Ovary (tissue), 9 donors: ENCODE measurements around the gene PEX7. TPM values are rescaled to one million over a fixed set of nuclear protein-coding genes. Genes with fewer than 3 reads are reported as not detected.
A peak's percentile ranks its signal among the peaks of the same experiment; 100 is the strongest.
"Not testable (repeated sequence)": the region's sequence is repeated elsewhere in the genome, so short reads cannot be mapped to it uniquely, and the experiment has no call there.

Experiments used
- DNase-seq, 5 donors: peaks; one replicate each; pipeline ENCODE4 v3.0.0-alpha.2; 2019 to 2020
- H3K27ac ChIP-seq, 2 donors: fragments of 200-600 bp; one replicate each; pipeline versions ENCODE4 v1.5.1 to v1.8.0; 2019 to 2022
- H3K27me3 ChIP-seq: fragments of 200-600 bp; one replicate; pipeline ENCODE4 v1.8.0; 2022
- H3K36me3 ChIP-seq: fragments of 200-600 bp; sonication (generic); one replicate; pipeline ENCODE4 v1.5.1; 2019
- H3K4me1 ChIP-seq: one replicate; pipeline ENCODE4 v1.8.1; 2013; ENCODE audit warnings: mild to moderate bottlenecking, moderate library complexity; ENCODE audit not compliant: insufficient read depth
- H3K4me3 ChIP-seq: fragments of 200-600 bp; sonication (generic); one replicate; pipeline ENCODE4 v1.5.1; 2017
- H3K9me3 ChIP-seq, 2 donors: fragments of 200-600 bp in 1 of 2; sonication (generic) in 1 of 2; one replicate each; pipeline versions ENCODE4 v1.5.1 to v1.8.1; 2013 to 2019; ENCODE audit warnings: mild to moderate bottlenecking in 1 of 2, moderate library complexity in 1 of 2
- EP300 ChIP-seq: sonication (generic); formaldehyde crosslinking; IDR thresholded peaks from one replicate; pipeline ENCODE4 v1.6.1; 2017; ENCODE audit warnings: antibody characterized with exemption
- POLR2A ChIP-seq: fragments of 450-650 bp; IDR thresholded peaks from one replicate; pipeline ENCODE4 v1.6.1; 2017; ENCODE audit warnings: antibody characterized with exemption, mild to moderate bottlenecking, moderate library complexity
- WGBS, 3 donors: extraction: QIAGEN DNeasy Blood & Tissue Kit in 1 of 3; methylation state at CpG; one replicate each; pipeline versions ENCODE4 v1.1.5 to v1.1.7; 2013 to 2017; 5-methylcytosine and 5-hydroxymethylcytosine counted together
- intact Hi-C, 4 donors: fragments of 100-400 bp; cut with DNase I; formaldehyde crosslinking; loops; one replicate each; pipeline versions ENCODE4 v1.11.0 to v1.15.1; 2022 to 2023
- polyA plus RNA-seq, 2 donors: library from polyadenylated mRNA; stranded (reverse); fragments of 200-250 nt in 1 of 2; fragments of 350-450 nt in 1 of 2; fragmentation: Illumina TruSeq in 1 of 2; extraction: RNeasy Lipid Tissue Mini Kit (QIAGEN cat#74804) in 1 of 2; gene quantifications; one replicate each; pipeline ENCODE4 v1.2.3, GENCODE V29; 2013 to 2014
- total RNA-seq, 7 donors: library from RNA; depleted of rRNA in 2 of 7; stranded (reverse); fragments of >200 nt in 2 of 7; fragmentation: NEBNext Ultra II Directional in 3 of 7; extraction: Animal tissue kit (Norgen Biotek cat#: 25700) in 3 of 7; gene quantifications; one replicate each; pipeline versions ENCODE4 v1.1.0 to v1.2.4, GENCODE V29; 2016 to 2023
- TF ChIP-seq, protein P1 (sequence below), 3 donors: fragments of 450-650 bp in 2 of 3; fragments of 200-600 bp in 1 of 3; IDR thresholded peaks; one replicate each; pipeline versions ENCODE4 v1.5.1 to v1.8.0; 2016 to 2022; ENCODE audit warnings: antibody characterized with exemption in 3 of 3, mild to moderate bottlenecking in 1 of 3
- donor health status: DM: no; HTN: no; CAD: no; lungs with moderate emphysema.
- donor health status: DM: no; HTN: no; CAD: no.
- donor health status: Bipolar disorder and iron deficiency.
- donor health status: DM: yes; HTN: yes; CAD: no.
- donor health status: DM: no; HTN: no; CAD: no.
- donor health status: DM: yes; HTN: yes; CAD: no.

The PEX7 gene
- total and polyA plus RNA-seq, 9 donors: 5.7 to 13.8 (median 7.2) TPM

DNA sequence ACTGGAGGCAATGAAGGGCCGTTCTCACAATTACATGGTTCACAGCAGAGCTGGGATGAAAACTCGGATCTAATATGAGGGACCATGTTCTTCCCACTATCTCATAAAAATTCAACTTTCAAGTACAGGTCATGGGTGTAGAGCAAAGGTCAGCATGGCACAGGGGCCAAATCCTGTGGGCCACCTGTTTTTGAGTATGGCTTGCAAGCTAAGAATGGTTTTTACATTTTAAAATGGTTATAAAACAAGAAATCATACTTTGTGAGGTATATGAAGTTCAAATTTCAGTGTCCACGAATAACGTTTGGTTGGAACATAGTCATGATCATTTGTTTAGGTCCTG lies 34.7 kb upstream of the PEX7 start:
- Histone ChIP-seq H3K4me1 (peaks cover 27% of the 10 kb centered on the region), H3K4me3 (peak overlapping the region; percentile 63), H3K9me3 (no peaks in the 10 kb centered on the region), H3K27ac (no peak overlapping the region), H3K36me3 (no peaks in the 10 kb centered on the region), H3K27me3 (no peaks in the 10 kb centered on the region)
- intact Hi-C loops: no loop called here
- WGBS, 3 donors: 72 to 78% (median 73%) methylated on average over 4 of the region's 4 CpGs
- TF ChIP-seq, protein P1, sequence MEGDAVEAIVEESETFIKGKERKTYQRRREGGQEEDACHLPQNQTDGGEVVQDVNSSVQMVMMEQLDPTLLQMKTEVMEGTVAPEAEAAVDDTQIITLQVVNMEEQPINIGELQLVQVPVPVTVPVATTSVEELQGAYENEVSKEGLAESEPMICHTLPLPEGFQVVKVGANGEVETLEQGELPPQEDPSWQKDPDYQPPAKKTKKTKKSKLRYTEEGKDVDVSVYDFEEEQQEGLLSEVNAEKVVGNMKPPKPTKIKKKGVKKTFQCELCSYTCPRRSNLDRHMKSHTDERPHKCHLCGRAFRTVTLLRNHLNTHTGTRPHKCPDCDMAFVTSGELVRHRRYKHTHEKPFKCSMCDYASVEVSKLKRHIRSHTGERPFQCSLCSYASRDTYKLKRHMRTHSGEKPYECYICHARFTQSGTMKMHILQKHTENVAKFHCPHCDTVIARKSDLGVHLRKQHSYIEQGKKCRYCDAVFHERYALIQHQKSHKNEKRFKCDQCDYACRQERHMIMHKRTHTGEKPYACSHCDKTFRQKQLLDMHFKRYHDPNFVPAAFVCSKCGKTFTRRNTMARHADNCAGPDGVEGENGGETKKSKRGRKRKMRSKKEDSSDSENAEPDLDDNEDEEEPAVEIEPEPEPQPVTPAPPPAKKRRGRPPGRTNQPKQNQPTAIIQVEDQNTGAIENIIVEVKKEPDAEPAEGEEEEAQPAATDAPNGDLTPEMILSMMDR (IDR thresholded peaks at IDR 0.05): no peak
- TF ChIP-seq EP300 (no peak), POLR2A (no peak)
- DNase-seq: no peak

DNA sequence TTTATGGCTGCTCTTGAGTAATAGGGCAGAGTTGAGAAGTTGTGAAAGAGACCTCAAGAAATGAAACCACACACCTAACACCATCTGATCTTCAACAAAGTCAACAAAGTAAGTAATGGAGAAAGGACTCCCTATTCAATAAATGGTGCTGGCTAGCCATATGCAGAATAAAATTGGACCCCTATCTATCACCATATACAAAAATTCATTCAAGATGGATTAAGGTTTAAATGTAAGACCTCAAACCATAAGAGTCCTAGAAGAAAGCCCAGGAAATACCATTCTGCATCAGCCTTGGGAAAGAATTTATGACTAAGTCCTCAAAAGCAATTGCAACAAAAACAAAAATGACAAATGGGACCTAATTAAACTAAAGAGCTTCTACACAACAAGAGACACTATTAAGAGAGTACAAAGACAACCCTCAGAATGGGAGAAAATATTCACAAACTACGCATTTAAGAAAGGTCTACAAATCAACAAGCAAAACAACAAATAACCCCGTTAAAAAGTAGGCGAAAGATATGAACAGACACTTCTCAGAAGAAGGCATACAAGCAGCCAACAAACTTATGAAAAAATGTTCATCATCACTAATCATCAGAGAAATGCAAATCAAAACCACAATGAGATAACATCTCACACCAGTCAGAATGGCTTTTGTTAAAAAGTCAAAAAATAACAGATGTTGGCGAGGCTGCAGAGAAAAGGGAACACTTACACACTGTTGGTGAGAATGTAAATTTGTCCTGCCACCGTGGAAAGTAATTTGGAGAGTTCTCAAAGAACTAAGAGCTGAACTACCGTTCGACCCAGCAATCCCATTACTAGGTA lies 34.1 kb upstream of the PEX7 start:
- H3K4me1 ChIP-seq: peaks cover 24% of the 10 kb centered on the region

DNA sequence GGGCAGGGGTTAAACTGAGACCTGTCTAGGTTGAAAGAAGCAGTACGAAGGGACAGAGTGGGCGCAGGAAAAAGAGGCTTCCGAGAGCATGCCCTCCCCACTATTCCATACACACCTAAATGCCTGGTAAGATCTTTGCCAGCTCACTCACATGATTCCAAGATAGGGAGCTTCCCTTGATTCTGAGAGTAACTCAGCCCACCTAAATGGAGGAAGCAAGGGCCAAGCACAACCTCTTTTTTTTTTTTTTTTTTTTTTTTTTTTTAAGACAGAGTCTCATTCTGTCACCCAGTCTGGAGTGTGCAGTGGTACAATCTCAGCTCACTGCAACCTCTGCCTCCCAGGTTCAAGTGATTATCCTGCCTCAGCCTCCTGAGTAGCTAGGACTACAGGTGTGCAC lies 33.0 kb upstream of the PEX7 start:
- Histone ChIP-seq H3K4me1 (peaks cover 15% of the 10 kb centered on the region), H3K27ac (peak overlapping the region in 1 of 2 donors; percentile 98), H3K4me3 (peak overlapping the region; percentile 63)
- H3K27me3 ChIP-seq, DNase-seq, intact Hi-C loops, H3K36me3 ChIP-seq, H3K9me3 ChIP-seq: not testable (repeated sequence)
- WGBS, 3 donors: 48 to 63% (median 53%) methylated on average over 3 of the region's 3 CpGs

More for the DNA sequence above, 34.1 kb upstream of the PEX7 start:
- TF ChIP-seq, protein P1 (IDR thresholded peaks at IDR 0.05): no peak
- TF ChIP-seq EP300 (no peak), POLR2A (no peak)
- Histone ChIP-seq H3K27me3 (no peaks in the 10 kb centered on the region), H3K36me3 (no peaks in the 10 kb centered on the region), H3K4me3 (peak overlapping the region; percentile 63), H3K27ac (peak overlapping the region in 1 of 2 donors; percentile 98), H3K9me3 (no peaks in the 10 kb centered on the region)
- intact Hi-C loops: no loop called here
- no peak for DNase-seq
- WGBS, 3 donors: 62 to 75% (median 66%) methylated on average over 7 of the region's 7 CpGs

DNA sequence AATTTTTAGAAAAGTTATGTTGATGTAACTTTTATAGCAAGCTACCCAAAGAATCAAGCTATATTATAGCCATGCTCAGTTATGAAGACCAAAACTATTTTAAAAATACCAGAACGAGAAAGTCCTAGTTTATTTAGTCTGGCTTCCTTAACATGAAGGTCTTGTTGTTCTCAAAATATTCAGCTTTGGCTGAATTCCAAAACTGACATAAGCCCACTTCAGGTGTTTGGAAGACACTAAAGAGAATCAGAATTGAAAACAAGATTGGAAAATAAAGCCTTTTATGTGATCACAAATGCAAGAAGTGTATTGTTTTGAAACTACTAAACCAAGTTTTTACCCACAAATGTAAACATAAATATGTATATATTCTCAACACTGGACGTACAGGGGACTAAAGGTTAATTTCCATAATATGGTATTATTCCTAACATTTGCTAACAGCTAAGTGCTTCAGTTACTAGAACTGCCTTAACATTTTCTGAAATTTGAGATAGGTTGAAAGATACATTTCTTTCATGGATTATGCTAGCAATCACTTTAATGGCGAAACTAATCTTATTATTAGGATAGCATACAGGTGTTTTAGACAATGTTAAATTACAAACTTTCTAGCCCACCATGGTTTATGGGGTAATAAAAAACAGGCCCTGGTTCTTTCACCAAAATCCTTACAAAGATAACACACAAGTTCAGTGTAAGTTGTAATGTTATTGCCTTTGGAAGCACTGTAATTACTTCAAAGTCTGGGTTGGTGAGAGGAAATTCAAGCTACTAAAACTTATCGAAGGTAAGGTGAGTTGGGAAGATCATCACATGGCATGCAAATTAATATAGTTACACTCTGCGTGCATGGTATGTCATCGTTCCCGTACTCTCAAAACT lies 31.7 kb upstream of the PEX7 start:
- DNase-seq: no peak
- Histone ChIP-seq H3K27ac (peak overlapping the region; percentile 85 to 98), H3K36me3 (no peaks in the 10 kb centered on the region), H3K9me3 (no peaks in the 10 kb centered on the region), H3K4me1 (peaks cover 8% of the 10 kb centered on the region), H3K27me3 (no peaks in the 10 kb centered on the region), H3K4me3 (peak overlapping the region; percentile 63)
- intact Hi-C loops: loop anchor here in 3 of 4 donors (2.0 to 10.0 kb wide), 5 partner anchors 54 to 208 kb away; no protein-coding TSS in a partner anchor
- WGBS, 3 donors: 3 to 8% (median 4%) methylated on average over 7 of the region's 7 CpGs
- no peak for TF ChIP-seq EP300
- no peak for TF ChIP-seq POLR2A
- TF ChIP-seq, protein P1 (IDR thresholded peaks at IDR 0.05): no peak
